Memory B cell (primary cell): ENCODE results near the gene TRAK2.

ENCODE experiments used
- ATAC-seq: fragments of 150-1000 bp; cut with Tn5 transposase; 2 replicates; pipeline ENCODE4 v1.10.0; 2021; ENCODE audit warnings: low read depth, mild to moderate bottlenecking, moderate library complexity
- DNase-seq, 2 donors: peaks; one replicate each; pipeline ENCODE4 v3.0.0; 2022; ENCODE audit warnings: low spot score in 2 of 2
- H3K27ac Mint-ChIP-seq: one replicate; pipeline ENCODE4 v1.8.0; 2022; ENCODE audit warnings: mild to moderate bottlenecking, moderate library complexity, mixed read lengths
- H3K27me3 Mint-ChIP-seq: one replicate; pipeline ENCODE4 v1.8.0; 2022; ENCODE audit warnings: mixed read lengths
- H3K36me3 Mint-ChIP-seq: one replicate; pipeline ENCODE4 v1.8.0; 2022; ENCODE audit warnings: mild to moderate bottlenecking, mixed read lengths
- H3K4me1 Mint-ChIP-seq: one replicate; pipeline ENCODE4 v1.8.0; 2022; ENCODE audit warnings: mixed read lengths
- H3K4me3 Mint-ChIP-seq: one replicate; pipeline ENCODE4 v1.8.0; 2022; ENCODE audit warnings: mild to moderate bottlenecking, moderate library complexity, mixed read lengths
- H3K9me3 Mint-ChIP-seq: one replicate; pipeline ENCODE4 v1.8.0; 2022; ENCODE audit warnings: mixed read lengths

The TRAK2 gene

DNA sequence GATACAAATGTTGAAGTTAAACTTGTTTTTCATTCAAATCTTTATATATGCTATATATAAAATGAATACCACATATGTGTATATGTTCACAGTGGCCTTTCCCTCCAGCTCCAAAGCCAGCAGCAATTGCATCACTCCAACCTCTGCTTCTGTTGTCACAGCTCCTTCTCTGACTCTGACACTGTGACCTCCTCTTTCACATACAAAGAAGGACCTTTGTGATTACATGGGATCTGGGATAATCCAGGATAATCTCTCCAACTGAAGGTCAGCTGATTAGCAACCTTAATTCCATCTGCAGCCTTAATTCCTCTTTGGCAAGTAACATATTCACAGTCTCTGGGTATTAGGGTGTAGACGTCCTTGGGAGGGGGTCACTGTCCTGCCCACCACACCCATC, 102.5 kb downstream of the TRAK2 start:
- Mint-ChIP-seq H3K27ac (no peak overlapping the region), H3K36me3 (peaks cover 6% of the 10 kb centered on the region), H3K27me3 (no peaks in the 10 kb centered on the region), H3K9me3 (no peaks in the 10 kb centered on the region), H3K4me3 (no peak overlapping the region), H3K4me1 (peaks cover 12% of the 10 kb centered on the region)
- ATAC-seq (no peak), DNase-seq (no peak)

DNA sequence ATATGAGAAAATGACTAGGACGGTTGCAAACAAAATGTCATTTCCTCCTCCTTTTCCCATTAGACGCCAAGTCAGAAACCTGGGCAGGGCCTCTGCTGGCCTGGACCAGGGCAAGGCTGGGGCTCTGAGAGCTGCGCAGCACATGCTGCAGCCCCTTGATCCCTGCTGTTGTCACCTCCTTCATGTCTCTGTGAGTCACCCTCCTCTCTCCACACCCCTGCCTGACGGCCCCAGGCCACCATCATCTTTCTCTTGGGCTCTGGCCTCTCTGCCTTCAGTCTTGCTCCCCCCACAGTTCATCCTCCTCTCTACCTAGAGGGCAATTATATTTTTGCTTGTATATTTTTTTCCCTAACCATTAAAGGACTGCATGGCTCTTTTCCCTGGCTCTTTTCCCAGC, 104.1 kb downstream of the TRAK2 start:
- DNase-seq (no peak), ATAC-seq (no peak)
- Mint-ChIP-seq H3K4me1 (peaks cover 12% of the 10 kb centered on the region), H3K36me3 (peaks cover 14% of the 10 kb centered on the region), H3K27ac (no peak overlapping the region), H3K9me3 (no peaks in the 10 kb centered on the region), H3K27me3 (no peaks in the 10 kb centered on the region), H3K4me3 (no peak overlapping the region)

GRCh38 chr2:201345625-201346213, 105.5 kb downstream of the TRAK2 start:
- DNase-seq: no peak
- Mint-ChIP-seq H3K27me3 (no peaks in the 10 kb centered on the region), H3K36me3 (peaks cover 19% of the 10 kb centered on the region), H3K4me1 (peaks cover 12% of the 10 kb centered on the region), H3K9me3 (no peaks in the 10 kb centered on the region), H3K27ac (no peak overlapping the region), H3K4me3 (no peak overlapping the region)
- no peak for ATAC-seq

- Mint-ChIP-seq H3K27ac (no peak overlapping the region), H3K9me3 (no peaks in the 10 kb centered on the region), H3K27me3 (no peaks in the 10 kb centered on the region), H3K4me1 (peaks cover 12% of the 10 kb centered on the region), H3K36me3 (peaks cover 21% of the 10 kb centered on the region), H3K4me3 (no peak overlapping the region)
- ATAC-seq (peak; percentile 67), DNase-seq (no peak)
Observed at GRCh38 chr2:201344663-201345366, 106.4 kb downstream of the TRAK2 start.

- Mint-ChIP-seq H3K36me3 (peaks cover 21% of the 10 kb centered on the region), H3K4me3 (no peak overlapping the region), H3K4me1 (peaks cover 12% of the 10 kb centered on the region), H3K27ac (peak overlapping the region; percentile 24), H3K9me3 (no peaks in the 10 kb centered on the region), H3K27me3 (no peaks in the 10 kb centered on the region)
- ATAC-seq: no peak
- no peak for DNase-seq
Observed at GRCh38 chr2:201343559-201343958, 107.7 kb downstream of the TRAK2 start.

DNA sequence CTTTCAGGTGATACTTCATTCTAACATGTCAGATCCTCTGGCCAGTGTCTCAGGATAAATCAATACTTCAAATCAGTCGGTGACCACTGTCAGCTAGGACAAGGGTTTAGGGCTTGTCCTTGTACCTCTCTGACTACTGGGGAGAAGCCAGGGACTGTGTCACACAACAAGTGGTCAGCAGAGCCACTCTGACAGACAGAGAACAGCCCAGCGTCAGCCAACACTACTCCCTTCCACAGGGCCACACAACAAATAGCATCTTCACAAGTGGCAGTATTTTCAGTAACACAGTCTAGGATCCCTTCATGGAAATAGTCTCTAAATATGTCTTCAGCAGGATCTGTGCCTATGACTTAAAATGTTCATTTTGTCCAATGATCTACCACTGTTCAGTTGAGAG, 108.3 kb downstream of the TRAK2 start:
- peak overlapping the region; percentile 24 for H3K27ac Mint-ChIP-seq
- no peaks in the 10 kb centered on the region for H3K9me3 Mint-ChIP-seq
- H3K4me1 Mint-ChIP-seq: peaks cover 12% of the 10 kb centered on the region
- H3K4me3 Mint-ChIP-seq: no peak overlapping the region
- DNase-seq: no peak
- peaks cover 21% of the 10 kb centered on the region for H3K36me3 Mint-ChIP-seq
- H3K27me3 Mint-ChIP-seq: no peaks in the 10 kb centered on the region
- no peak for ATAC-seq

DNA sequence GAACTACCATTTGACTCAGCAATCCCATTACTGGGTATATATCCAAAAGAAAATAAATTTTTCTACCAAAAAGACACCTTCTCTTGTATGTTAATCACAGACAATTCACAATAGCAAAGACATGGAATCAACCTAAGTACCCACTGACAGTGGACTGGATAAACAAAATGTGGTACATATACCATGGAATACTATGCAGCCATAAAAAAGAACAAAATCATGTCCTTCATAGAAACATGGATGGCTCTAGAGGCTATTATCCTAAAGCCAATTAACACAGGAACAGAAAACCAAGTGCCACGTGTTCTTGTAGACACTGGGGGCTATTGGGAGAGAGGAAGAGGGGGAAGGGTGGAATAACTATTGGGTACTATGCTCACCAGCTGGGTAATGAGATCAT, 121.8 kb downstream of the TRAK2 start:
- DNase-seq (no peak), ATAC-seq (no peak)
- Mint-ChIP-seq H3K27ac (no peak overlapping the region), H3K4me1 (peaks cover 4% of the 10 kb centered on the region), H3K36me3 (peaks cover 12% of the 10 kb centered on the region), H3K4me3 (no peak overlapping the region), H3K9me3 (peaks cover 18% of the 10 kb centered on the region), H3K27me3 (no peaks in the 10 kb centered on the region)

GRCh38 chr2:201327678-201328077, 123.6 kb downstream of the TRAK2 start:
- ATAC-seq (no peak), DNase-seq (no peak)
- H3K4me3 Mint-ChIP-seq: no peak overlapping the region
- H3K27me3 Mint-ChIP-seq: no peaks in the 10 kb centered on the region
- H3K27ac Mint-ChIP-seq: no peak overlapping the region
- H3K4me1 Mint-ChIP-seq: peaks cover 4% of the 10 kb centered on the region
- H3K9me3 Mint-ChIP-seq: peaks cover 23% of the 10 kb centered on the region
- peaks cover 20% of the 10 kb centered on the region for H3K36me3 Mint-ChIP-seq
